HG03571 (cell line): ENCODE measurements around the gene COLEC11.

Source experiments
- ATAC-seq: cut with Tn5 transposase; IDR thresholded peaks from one replicate; pipeline ENCODE4 v1.9.1; 2021; ENCODE audit not compliant: unreplicated experiment

The COLEC11 gene

DNA sequence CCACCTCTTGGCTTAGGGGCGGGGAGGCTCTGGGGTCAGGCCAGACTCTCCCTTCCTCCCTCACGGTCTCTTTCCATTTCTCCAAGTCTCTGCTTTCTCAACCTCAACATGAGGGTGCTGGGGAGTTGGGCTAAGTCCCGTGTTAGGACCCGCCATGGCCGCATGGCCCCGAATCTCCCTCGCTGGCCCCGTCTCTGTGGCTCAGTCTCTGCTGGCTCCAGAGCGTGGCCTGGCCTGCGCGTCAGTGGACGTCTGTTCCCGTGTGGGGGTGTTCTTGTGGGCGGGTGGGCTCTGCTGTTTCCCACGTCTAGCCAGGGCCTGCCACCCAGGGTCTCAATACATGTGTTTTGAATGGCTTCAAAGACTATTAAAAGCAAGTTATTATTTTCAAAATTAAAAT lies 75.5 kb downstream of the COLEC11 start:
- ATAC-seq = no peak

DNA sequence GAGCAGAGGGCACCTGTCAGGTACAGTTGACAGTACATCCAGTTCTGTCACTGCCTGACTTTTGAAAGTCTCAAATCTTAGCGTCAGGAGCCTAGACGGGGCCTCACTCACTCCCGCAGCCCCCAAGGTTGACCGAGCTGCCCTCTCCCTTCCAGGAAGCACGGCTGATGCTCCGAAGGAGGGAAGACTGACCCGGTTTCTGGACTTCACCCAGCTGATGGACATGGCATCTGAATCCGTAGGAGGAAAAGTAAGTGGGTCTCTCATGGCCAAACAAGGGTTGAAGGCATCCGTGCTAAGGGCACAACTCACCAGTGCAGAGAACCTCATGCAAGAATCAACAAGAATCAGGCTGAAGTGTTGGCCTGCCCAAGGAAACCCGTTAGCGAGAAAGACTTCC lies 76.0 kb downstream of the COLEC11 start:
- ATAC-seq = no peak

DNA sequence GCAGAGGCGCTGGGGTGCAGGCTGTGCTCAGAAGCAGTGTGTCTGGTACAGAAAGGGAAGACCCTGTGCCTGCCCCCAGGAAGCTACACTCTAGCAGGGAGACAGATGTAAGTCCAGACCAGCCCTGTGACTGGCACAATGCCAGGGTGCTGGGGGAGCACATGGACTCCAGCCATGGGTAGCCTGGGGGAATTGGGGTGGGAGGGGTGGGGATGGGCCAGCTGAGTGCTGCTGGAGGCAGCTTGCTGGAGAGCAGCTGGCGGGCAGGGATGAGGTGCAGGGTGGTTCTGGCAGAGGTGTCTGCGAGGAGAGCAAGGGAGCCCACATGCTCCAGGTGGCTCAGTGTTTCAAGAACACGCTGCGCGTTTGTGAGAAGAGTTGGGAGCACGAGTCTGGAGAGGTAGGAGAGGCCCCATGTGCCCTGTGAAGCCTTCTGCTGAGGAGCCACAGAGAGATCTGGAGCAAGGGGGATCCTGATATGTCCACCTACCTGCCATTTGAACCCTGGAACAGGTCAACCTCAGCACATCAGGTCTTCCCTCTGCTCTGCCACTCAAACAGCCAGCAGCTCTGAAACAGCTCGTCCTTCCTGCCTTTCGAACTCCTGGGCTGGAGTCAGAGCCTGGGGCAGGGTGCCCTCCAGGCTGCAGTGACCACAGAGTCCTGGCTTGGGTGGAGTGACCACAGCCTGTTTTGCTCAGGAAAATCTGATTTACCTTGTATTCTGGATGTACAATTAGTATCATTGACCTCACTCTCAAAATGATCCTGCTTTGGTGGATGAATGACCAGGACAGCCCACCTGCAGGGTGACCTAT lies 78.2 kb downstream of the COLEC11 start:
- no peak for ATAC-seq

DNA sequence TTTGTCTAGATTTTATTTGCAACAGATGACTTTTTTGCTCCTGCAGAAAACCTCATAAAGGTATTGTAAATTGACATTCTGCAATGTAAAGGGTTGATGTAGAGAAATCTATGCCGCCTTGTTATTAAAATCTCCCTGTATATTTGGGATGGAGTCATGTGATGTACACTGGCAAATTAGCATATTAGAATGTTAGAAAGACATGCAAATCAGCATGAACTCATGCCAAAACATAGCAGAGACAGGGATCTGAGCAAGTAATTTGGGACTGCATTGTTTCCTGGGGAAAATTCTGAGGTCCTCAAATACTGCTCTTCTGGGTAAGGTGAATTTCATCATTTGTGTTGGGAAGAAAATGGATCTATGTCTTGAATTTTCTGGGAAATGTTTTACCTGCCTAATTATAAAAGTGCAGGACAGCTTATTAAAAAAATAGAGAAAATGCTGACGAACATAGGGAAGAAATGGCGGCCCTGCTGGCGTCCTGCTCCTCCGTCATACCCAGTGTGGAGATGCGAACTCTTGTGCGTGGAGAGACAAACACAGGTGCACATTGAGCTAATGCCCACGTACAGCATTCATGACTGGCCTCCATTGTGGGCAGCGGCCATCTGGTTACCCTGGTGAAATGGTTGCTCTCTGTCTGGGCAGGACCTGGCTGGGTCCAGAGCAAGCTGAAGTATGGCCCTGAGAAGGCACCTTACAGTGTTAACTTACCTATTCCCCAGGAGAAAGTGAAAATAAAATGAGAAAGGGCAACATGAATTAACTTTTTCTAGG lies 79.3 kb downstream of the COLEC11 start:
- no peak for ATAC-seq

DNA sequence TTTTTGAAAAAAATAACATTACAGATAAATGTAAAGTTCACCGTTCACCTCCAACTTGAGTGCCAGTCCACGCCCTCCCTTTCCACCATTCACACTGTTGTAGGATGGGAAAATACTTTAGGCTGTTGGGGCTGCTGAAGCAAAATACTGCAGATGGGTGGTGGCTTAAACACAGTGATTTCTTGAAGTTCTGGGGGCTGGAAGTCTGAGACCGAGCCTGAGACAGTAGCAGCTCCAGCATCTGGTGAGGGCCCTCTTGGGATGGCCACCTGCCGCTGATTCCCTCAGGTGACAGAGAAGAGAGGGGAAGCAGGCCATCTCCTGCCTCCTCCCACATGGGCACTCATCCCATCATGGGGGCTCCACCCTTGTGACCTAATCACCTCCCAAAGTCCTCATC lies 80.8 kb downstream of the COLEC11 start:
- ATAC-seq = no peak

DNA sequence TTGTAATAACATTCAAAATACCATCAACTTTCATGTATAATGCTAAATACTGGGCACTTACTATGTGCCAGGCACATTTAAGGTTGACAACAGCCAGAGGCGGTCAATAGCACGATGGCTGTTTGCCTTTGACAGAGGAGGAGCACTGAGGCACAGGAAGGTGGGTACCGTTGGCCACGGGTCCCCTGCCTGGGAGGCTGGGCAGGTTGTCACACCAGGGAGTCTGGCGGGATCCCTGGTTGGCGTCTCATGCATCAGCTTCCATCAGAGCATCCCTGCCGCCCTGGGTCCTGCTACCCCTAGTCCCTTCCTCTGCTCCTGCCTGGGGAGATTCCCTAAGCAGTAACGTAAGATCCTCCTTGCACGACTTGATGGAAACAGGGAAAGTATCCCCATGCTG lies 82.5 kb downstream of the COLEC11 start:
- no peak for ATAC-seq

DNA sequence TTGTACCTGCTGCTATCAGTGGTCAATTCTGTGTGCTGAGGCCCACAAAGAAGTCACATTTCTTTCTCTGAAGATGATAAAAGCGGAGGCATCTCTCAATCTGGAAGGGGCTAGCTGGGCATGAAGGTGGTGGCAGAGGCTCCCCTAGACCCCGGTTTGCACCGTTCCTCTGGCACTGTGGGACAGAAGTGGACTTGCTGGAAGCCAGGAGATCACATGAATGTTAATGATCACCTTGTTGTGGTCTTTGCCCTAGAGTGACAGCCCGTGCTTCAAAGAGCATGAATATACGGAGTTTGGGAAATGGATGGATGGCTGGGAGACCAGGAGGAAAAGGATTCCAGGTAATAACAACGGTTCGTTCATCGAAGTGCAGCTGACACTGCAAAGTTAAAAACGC lies 83.3 kb downstream of the COLEC11 start:
- ATAC-seq = no peak

DNA sequence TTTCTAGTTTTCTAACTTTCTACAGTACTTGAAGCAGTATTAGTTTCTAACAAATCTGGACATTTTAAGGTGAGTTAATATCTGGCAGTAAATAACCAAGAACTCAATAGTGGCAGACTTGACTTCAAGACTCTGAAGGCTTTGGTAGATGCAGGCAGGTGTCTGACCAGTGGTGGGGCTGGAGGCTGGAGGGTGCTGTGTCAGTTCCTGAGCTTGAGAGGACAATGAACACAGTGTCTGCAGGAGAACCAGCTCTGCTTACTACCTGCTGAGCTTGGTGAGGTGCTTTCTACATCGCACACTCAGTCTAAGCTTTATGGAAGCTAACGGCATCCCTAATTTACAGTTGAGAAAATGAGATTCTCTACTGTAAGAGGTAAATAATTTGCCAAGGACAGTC lies 84.3 kb downstream of the COLEC11 start:
- no peak for ATAC-seq

DNA sequence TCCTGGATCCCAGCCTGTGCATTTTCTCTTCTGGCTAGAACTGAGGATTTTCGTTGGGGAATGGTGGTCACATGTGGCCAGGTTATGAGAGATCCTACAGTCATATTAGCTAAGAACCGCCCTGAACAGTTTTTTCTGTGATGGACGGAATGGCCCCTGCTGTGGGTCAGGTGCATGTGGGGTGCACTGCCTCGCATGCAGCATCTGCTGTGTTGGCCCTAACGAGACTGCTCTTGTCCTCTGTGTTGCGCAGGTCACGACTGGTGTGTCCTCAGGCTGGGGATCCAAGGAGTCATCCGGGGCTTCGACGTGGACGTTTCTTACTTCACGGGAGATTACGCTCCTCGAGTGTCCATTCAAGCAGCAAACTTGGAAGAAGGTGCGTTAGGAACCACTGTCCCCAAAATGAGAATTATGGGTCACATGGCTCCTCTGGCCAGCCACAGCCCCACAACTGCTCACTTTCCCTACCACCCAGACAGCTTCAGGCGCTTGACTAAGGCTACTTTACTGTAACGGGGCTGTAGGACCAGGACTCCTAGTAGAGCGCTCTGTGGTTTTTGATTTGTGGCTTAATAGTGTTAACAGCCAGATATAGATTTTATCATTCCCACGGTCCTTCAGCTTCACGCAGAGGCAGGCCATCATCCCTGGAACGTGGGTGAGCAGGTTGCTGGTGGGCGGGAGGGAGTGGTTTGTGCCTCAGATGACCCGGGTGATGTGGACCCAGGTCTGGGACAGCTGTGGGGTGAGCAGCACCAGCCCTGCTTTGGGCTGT lies 84.9 kb downstream of the COLEC11 start:
- ATAC-seq = no peak

DNA sequence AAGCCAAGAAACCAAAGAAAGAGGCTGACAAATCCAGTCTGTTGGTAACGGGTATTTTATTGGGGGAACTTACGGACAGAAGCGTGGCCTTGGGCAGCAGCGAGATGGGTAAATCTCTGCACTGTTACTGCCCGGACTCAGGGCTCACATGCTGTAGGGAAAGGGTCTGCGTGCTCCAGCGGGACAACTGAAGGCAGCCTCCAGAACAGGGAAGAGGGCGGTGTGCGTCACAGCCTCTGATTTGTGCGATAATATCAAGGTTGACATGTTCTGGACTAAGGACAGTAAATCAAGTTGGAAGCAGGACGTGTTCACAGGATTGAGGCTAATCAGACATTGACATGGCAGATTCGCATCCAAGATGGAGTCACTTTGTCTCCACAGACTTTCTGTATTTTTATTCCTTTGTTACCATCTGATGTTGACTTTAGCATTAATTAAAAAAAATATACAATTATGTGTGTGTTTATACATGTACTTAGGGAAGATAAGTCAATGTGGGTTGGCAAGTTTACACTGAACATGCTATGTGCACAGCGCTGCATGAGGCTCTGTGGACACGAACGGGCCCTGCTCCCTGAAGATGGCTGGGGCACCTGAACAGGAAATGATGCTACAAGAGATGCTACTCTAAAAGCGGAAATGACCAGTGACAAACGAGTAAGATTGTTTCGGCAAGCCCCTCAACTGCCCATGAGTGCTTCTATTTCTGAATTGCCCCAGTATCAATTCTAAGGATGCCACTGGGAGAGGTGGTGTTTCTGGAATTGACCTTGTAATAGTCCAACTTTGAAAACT lies 85.8 kb downstream of the COLEC11 start:
- ATAC-seq = no peak

DNA sequence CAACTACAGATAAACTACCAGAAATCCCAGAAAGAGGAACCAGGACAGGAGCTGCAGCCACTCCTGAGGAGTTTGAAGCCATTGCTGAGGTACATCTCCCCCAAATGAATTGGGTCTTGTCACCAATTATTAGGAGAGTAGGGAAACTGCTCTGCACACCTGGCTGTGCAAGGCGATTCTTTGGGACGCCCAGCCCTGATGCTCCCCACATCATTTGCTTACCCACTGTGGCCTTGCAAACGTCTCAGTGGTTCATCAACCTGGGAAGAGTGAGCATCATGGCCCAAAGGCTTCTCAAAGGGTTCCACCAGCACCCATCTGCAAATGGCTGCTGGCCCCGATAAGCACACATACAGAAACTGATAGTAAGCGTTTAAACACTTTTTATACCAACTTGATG lies 86.7 kb downstream of the COLEC11 start:
- no peak for ATAC-seq

DNA sequence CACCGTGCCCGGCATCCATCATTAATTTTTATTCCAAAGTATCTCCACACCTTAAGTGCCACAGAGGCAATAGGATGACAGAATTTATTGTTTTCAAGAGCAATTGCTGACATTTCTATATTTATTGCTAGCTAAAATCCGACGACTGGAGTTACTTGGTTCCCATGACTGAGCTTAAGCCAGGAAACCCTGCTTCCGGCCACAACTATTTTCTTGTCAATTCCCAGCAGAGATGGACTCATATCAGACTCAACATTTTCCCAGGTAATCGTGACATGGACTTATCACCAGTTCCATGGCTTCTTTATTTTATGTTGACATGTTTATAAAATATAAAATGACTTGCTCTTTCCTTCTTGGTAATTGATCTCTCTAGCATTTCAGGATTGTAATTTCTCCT lies 87.9 kb downstream of the COLEC11 start:
- no peak for ATAC-seq

DNA sequence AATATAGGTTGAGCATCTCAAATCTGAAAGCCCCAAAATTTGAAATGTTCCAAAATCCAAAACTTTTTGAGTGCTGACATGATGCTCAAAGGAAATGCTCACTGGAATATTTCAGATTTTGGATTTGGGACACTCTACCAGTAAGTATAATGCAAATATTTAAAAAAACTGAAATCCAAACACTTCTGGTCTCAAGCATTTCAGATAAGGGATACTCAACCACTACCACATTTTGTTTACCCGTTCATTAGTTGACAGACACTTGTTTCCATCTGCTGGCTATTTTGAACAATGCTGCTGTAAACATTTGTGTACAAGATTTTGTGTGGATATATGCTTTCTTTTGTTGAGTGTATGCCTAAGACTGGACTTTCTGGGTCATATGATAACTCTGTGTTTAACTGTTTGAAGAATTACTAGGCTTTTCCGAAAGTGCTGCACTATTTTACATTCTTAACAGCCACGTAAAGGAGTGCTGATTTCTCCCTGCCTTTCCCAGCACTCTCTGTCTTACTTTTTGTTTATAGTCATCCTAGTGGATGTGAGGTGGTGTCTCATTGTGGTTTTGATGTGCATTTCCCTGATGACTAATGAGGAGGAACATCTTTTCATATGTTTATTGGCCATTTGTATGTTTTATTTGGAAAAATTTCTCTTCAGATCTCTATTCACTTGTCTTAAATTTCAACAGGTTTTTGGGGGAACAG lies 89.0 kb downstream of the COLEC11 start:
- no peak for ATAC-seq

DNA sequence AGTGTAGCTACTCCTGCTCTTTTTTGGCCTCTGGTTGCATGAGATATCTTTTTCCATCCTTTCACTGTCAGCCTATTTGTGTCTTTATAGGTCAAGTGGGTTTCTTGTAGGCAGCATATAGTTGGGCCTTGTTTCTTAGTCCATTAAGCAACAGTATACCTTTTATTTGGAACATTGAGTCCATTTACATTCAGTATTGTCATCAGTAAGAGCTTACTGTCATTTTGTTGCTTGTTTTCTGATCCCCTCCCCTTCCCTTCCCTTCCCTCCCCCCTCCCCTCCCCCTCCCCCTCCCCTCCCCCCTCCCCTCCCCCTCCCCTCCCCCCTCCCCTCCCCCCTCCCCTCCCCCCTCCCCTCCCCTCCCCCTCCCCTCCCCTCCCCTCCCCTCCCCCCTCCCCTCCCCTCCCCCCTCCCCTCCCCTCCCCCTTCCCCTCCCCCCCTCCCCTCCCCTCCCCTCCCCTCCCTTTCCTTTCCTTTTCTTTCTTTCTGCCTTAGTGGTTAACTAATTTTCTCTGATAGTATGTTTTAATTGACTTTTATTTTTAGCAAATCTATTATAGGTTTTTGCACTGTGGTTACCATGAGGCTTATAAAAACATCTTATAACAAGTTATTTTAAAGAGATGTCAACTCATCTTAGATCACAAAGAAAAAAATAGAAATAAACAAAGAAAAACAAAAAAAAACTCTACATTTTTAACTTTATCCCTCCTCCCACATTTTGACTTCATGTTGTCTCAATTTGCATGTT lies 95.3 kb downstream of the COLEC11 start:
- no peak for ATAC-seq

DNA sequence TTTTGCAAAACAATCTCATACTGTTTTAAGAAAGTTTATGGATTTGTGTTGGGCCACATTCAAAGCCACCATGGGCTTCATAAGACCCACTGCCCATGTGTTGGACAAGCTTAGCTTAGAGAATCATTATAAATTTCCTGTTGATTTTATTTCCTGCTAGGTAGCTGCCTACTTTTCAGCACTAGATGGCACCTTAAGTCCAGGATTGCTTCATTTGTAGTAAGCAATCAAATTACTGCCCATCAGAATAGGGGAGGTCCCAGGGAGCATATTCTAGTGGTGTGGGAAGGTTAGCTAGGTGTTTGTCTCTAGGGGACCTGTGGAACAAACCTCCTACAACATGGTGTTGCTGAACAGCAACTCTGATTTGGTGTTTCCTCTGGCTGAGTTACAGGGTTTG lies 97.5 kb downstream of the COLEC11 start:
- ATAC-seq = no peak
